ENCODE results near the gene GRM7. TPM values are rescaled to one million over a fixed set of nuclear protein-coding genes. Genes with fewer than 3 reads are reported as not detected.

GRM7 gene
- polyA plus RNA-seq, 1 experiment, result not detected

GRCh38 chr3:7512048-7512447 lies 651.1 kb downstream of the GRM7 start:
- ChIA-PET CTCF (no interaction called here), POLR2A (no interaction called here)

GRCh38 chr3:7518026-7518425 lies 657.1 kb downstream of the GRM7 start:
- TF ChIP-seq CTCF (IDR thresholded peaks at IDR 0.05; ENCODE audit: low read depth, low read length), result no peak
- no peak for DNase-seq (ENCODE audit: low read depth, low spot score)
- Histone ChIP-seq H3K9me3 (ENCODE audit: control insufficient read depth, insufficient read depth, low read length) (peaks cover 33% of the 10 kb centered on the region), H3K27ac (ENCODE audit: low read depth, low read length) (no peak overlapping the region), H3K27me3 (ENCODE audit: control insufficient read depth, insufficient read depth, low read length) (no peaks in the 10 kb centered on the region), H3K4me3 (ENCODE audit: low read depth, low read length) (no peak overlapping the region)
- POLR2A ChIA-PET, result no interaction called here
- CTCF ChIA-PET, result no interaction called here

More at GRCh38 chr3:7512048-7512447, 651.1 kb downstream of the GRM7 start:
- no peak overlapping the region for H3K27ac ChIP-seq (ENCODE audit: low read depth, low read length)
- peaks cover 11% of the 10 kb centered on the region for H3K9me3 ChIP-seq (ENCODE audit: control insufficient read depth, insufficient read depth, low read length)
- TF ChIP-seq CTCF (IDR thresholded peaks at IDR 0.05; ENCODE audit: low read depth, low read length), result no peak
- DNase-seq (ENCODE audit: low read depth, low spot score), result no peak
- no peaks in the 10 kb centered on the region for H3K27me3 ChIP-seq (ENCODE audit: control insufficient read depth, insufficient read depth, low read length)
- no peak overlapping the region for H3K4me3 ChIP-seq (ENCODE audit: low read depth, low read length)

GRCh38 chr3:7518456-7518855 lies 657.5 kb downstream of the GRM7 start:
- DNase-seq (ENCODE audit: low read depth, low spot score), result no peak
- ChIA-PET POLR2A (no interaction called here), CTCF (no interaction called here)
- no peaks in the 10 kb centered on the region for H3K27me3 ChIP-seq (ENCODE audit: control insufficient read depth, insufficient read depth, low read length)
- no peak overlapping the region for H3K27ac ChIP-seq (ENCODE audit: low read depth, low read length)
- no peak overlapping the region for H3K4me3 ChIP-seq (ENCODE audit: low read depth, low read length)
- H3K9me3 ChIP-seq (ENCODE audit: control insufficient read depth, insufficient read depth, low read length), result peaks cover 33% of the 10 kb centered on the region
- TF ChIP-seq CTCF (IDR thresholded peaks at IDR 0.05; ENCODE audit: low read depth, low read length), result no peak

- ChIA-PET POLR2A (no interaction called here), CTCF (no interaction called here)
- Histone ChIP-seq H3K27me3 (ENCODE audit: control insufficient read depth, insufficient read depth, low read length) (no peaks in the 10 kb centered on the region), H3K4me3 (ENCODE audit: low read depth, low read length) (no peak overlapping the region), H3K27ac (ENCODE audit: low read depth, low read length) (no peak overlapping the region), H3K9me3 (ENCODE audit: control insufficient read depth, insufficient read depth, low read length) (peaks cover 33% of the 10 kb centered on the region)
- TF ChIP-seq CTCF (IDR thresholded peaks at IDR 0.05; ENCODE audit: low read depth, low read length), result no peak
- no peak for DNase-seq (ENCODE audit: low read depth, low spot score)
Observed at GRCh38 chr3:7520059-7520458, 659.1 kb downstream of the GRM7 start.

GRCh38 chr3:7520593-7520992 lies 659.7 kb downstream of the GRM7 start:
- Histone ChIP-seq H3K9me3 (ENCODE audit: control insufficient read depth, insufficient read depth, low read length) (peaks cover 33% of the 10 kb centered on the region), H3K27ac (ENCODE audit: low read depth, low read length) (no peak overlapping the region), H3K4me3 (ENCODE audit: low read depth, low read length) (no peak overlapping the region), H3K27me3 (ENCODE audit: control insufficient read depth, insufficient read depth, low read length) (no peaks in the 10 kb centered on the region)
- TF ChIP-seq CTCF (IDR thresholded peaks at IDR 0.05; ENCODE audit: low read depth, low read length), result no peak
- ChIA-PET CTCF (no interaction called here), POLR2A (no interaction called here)
- DNase-seq (ENCODE audit: low read depth, low spot score), result no peak

Data from AG04450 (cell line).